Keratinocyte (primary cell): ENCODE data around the gene SLC25A42. TPM values are rescaled to one million over a fixed set of nuclear protein-coding genes. Genes with fewer than 3 reads are reported as not detected.

Source experiments
- DNase-seq: peaks from one replicate; pipeline ENCODE4 v3.0.0-alpha.2; 2011; ENCODE audit warnings: low read depth, missing footprints, low spot score
- FAIRE-seq: peaks from 2 replicates; lab custom pipeline; 2011; peaks lifted over from hg19 to GRCh38; lab: Jason Lieb, UNC
- H2AFZ ChIP-seq: 2 replicates; pipeline ENCODE4 v1.6.0; 2012; ENCODE audit warnings: low read length, control low read depth, inconsistent platforms; ENCODE audit not compliant: control insufficient read depth
- H3K27ac ChIP-seq: 2 replicates; pipeline ENCODE4 v1.5.1; 2011; ENCODE audit warnings: low read length; ENCODE audit not compliant: control insufficient read depth, insufficient read depth
- H3K27me3 ChIP-seq: 3 replicates; pipeline ENCODE4 v1.6.0; 2011; ENCODE audit warnings: low read length; ENCODE audit not compliant: control insufficient read depth, insufficient read depth; ENCODE audit errors: extremely low read depth
- H3K36me3 ChIP-seq, 2 experiments: 2 replicates in 1 of 2; 3 replicates in 1 of 2; pipeline ENCODE4 v1.5.1; 2011; ENCODE audit warnings: low read length in 2 of 2, mild to moderate bottlenecking in 1 of 2; ENCODE audit not compliant: control insufficient read depth in 2 of 2, insufficient read depth in 2 of 2; ENCODE audit errors: extremely low read depth in 1 of 2
- H3K4me1 ChIP-seq: 3 replicates; pipeline ENCODE4 v1.5.1; 2011; ENCODE audit warnings: low read length; ENCODE audit not compliant: control insufficient read depth, insufficient read depth; ENCODE audit errors: extremely low read depth
- H3K4me2 ChIP-seq: 3 replicates; pipeline ENCODE4 v1.6.0; 2011; ENCODE audit warnings: low read depth, low read length; ENCODE audit not compliant: control insufficient read depth, insufficient read depth; ENCODE audit errors: extremely low read depth
- H3K4me3 ChIP-seq, 3 experiments: fragments of 200-600 bp in 1 of 3; sonication (generic) in 1 of 3; 2 replicates in 2 of 3; 3 replicates in 1 of 3; pipeline ENCODE4 v1.5.1; 2011 to 2016; ENCODE audit warnings: low read length in 3 of 3, mild to moderate bottlenecking in 3 of 3, control low read depth in 2 of 3, inconsistent platforms in 1 of 3, low read depth in 1 of 3, mixed read lengths in 1 of 3, mixed run types in 1 of 3, moderate library complexity in 1 of 3; ENCODE audit not compliant: control insufficient read depth in 2 of 3, insufficient read depth in 2 of 3; ENCODE audit errors: extremely low read depth in 1 of 3
- H3K79me2 ChIP-seq: 2 replicates; pipeline ENCODE4 v1.6.0; 2012; ENCODE audit warnings: low read length; ENCODE audit not compliant: control insufficient read depth, insufficient read depth
- H3K9ac ChIP-seq: 3 replicates; pipeline ENCODE4 v1.6.0; 2011; ENCODE audit warnings: low read length; ENCODE audit not compliant: control insufficient read depth, insufficient read depth; ENCODE audit errors: extremely low read depth
- H3K9me1 ChIP-seq: 3 replicates; pipeline ENCODE4 v1.6.0; 2011; ENCODE audit warnings: low read length; ENCODE audit not compliant: control insufficient read depth, insufficient read depth; ENCODE audit errors: extremely low read depth
- H3K9me3 ChIP-seq: 2 replicates; pipeline ENCODE4 v1.5.1; 2012; ENCODE audit warnings: low read depth, low read length; ENCODE audit not compliant: control insufficient read depth
- H4K20me1 ChIP-seq: 3 replicates; pipeline ENCODE4 v1.6.0; 2011; ENCODE audit warnings: low read length; ENCODE audit not compliant: control insufficient read depth, insufficient read depth; ENCODE audit errors: extremely low read depth
- EZH2 ChIP-seq: IDR thresholded peaks from one replicate; pipeline ENCODE4 v1.6.1; 2012; ENCODE audit warnings: inconsistent platforms, mild to moderate bottlenecking, low read length, moderate library complexity
- dilution Hi-C: fragments of 300-500 bp; cut with MboI; formaldehyde crosslinking; loops from one replicate; pipeline ENCODE4 v1.7.0; 2020; ENCODE audit warnings: low sequenced_read_pairs; ENCODE audit not compliant: extremely low pct_ligation_motif_present
- polyA plus RNA-seq, 5 experiments: library from polyadenylated mRNA; depleted of rRNA in 3 of 5; stranded (reverse) in 3 of 5; stranded (forward) in 1 of 5; unstranded in 1 of 5; fragments of >200 nt; gene quantifications; 1 replicate in 1 of 5; 2 replicates in 3 of 5; 3 replicates in 1 of 5; pipeline versions ENCODE4 v1.2.1 to v1.2.3, GENCODE V29; 2011 to 2012; ENCODE audit warnings: missing spikeins in 2 of 5, low read depth in 1 of 5, low replicate concordance in 1 of 5
- TF ChIP-seq, protein P1 (sequence below), 3 experiments: IDR thresholded peaks in 1 of 3; conservative IDR thresholded peaks in 1 of 3; optimal IDR thresholded peaks in 1 of 3; 2 replicates in 2 of 3; 3 replicates in 1 of 3; pipeline versions ENCODE3 to v1.5.1; 2011; ENCODE audit warnings: low read length in 3 of 3, mild to moderate bottlenecking in 3 of 3, moderate library complexity in 2 of 3, control low read depth in 1 of 3, inconsistent platforms in 1 of 3; ENCODE audit not compliant: insufficient read depth in 2 of 3; ENCODE audit errors: extremely low read depth in 1 of 3

Gene SLC25A42
- polyA plus RNA-seq, 1 donor (not counting 4 experiments of a cell fraction or from before 2014, with no cell fraction given) = 1.2 TPM

DNA sequence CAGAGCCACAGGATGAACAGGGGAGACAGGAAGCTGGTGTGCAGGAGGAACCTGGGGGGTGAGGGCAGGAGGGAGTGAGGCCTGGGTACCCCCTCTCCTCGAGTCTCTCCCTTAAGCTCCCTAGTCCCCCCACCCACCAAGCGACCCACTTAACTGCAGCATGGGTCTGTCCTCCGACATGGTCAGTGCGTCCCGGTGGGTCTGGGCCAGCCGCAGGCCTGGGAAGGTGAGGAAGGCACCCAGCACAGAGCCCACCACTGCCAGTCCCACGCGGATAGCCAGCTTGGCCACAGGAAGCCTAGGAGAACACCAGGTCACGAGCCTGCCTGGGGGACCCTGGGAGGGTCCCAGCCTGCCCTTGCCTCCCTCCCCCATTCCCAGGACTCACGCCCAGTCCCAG lies 57.6 kb downstream of the SLC25A42 start:
- FAIRE-seq = no peak
- Histone ChIP-seq H3K79me2 (no peaks in the 10 kb centered on the region), H3K4me1 (no peaks in the 10 kb centered on the region), H4K20me1 (no peaks in the 10 kb centered on the region), H3K9me3 (no peaks in the 10 kb centered on the region), H3K27me3 (no peaks in the 10 kb centered on the region), H3K9me1 (no peaks in the 10 kb centered on the region), H3K4me2 (no peak overlapping the region), H3K36me3 (peaks cover 3 to 9% of the 10 kb centered on the region in 2 experiments), H3K9ac (no peak overlapping the region), H3K27ac (no peak overlapping the region), H2AFZ (no peak overlapping the region), H3K4me3 (no peak overlapping the region)
- DNase-seq = no peak
- dilution Hi-C loops = no loop called here
- no peak for TF ChIP-seq EZH2
- TF ChIP-seq, protein P1, sequence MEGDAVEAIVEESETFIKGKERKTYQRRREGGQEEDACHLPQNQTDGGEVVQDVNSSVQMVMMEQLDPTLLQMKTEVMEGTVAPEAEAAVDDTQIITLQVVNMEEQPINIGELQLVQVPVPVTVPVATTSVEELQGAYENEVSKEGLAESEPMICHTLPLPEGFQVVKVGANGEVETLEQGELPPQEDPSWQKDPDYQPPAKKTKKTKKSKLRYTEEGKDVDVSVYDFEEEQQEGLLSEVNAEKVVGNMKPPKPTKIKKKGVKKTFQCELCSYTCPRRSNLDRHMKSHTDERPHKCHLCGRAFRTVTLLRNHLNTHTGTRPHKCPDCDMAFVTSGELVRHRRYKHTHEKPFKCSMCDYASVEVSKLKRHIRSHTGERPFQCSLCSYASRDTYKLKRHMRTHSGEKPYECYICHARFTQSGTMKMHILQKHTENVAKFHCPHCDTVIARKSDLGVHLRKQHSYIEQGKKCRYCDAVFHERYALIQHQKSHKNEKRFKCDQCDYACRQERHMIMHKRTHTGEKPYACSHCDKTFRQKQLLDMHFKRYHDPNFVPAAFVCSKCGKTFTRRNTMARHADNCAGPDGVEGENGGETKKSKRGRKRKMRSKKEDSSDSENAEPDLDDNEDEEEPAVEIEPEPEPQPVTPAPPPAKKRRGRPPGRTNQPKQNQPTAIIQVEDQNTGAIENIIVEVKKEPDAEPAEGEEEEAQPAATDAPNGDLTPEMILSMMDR (optimal IDR thresholded peaks at IDR 0.05 in 1 of 3, IDR thresholded peaks at IDR 0.05 in 1 of 3, conservative IDR thresholded peaks at IDR 0.05 in 1 of 3; ENCODE audit: extremely low read depth in 1 of 3, insufficient read depth in 2 of 3, low read length in 3 of 3) = no peak

DNA sequence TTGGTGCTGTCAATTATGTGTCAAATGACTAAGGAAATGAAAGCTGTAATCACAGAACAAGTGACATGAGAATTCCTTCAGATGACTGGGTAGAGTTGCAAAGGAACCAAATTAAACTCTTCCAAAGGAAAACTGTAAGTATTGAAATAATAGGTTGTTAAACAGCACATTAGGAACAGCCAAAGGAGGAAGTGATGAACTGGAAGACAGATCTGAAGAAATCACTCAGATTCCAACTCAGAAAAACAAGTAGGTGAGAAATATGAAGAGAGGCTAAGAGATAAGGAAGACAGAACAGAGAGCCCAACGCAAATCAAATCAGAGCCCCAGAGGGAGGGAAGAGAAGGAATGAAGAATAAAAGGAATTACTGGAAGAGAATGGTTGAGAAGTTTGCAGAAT lies 59.1 kb downstream of the SLC25A42 start:
- no peaks in the 10 kb centered on the region for H3K9me1 ChIP-seq
- H3K9me3 ChIP-seq = no peaks in the 10 kb centered on the region
- H3K4me2 ChIP-seq = no peak overlapping the region
- H3K4me3 ChIP-seq = no peak overlapping the region
- dilution Hi-C loops = no loop called here
- no peaks in the 10 kb centered on the region for H3K4me1 ChIP-seq
- no peak overlapping the region for H3K27ac ChIP-seq
- no peak for TF ChIP-seq EZH2
- TF ChIP-seq, protein P1 (optimal IDR thresholded peaks at IDR 0.05 in 1 of 3, IDR thresholded peaks at IDR 0.05 in 1 of 3, conservative IDR thresholded peaks at IDR 0.05 in 1 of 3; ENCODE audit: extremely low read depth in 1 of 3, insufficient read depth in 2 of 3, low read length in 3 of 3) = no peak
- no peaks in the 10 kb centered on the region for H3K27me3 ChIP-seq
- peaks cover 3 to 9% of the 10 kb centered on the region in 2 experiments for H3K36me3 ChIP-seq
- no peak overlapping the region for H2AFZ ChIP-seq
- H4K20me1 ChIP-seq = no peaks in the 10 kb centered on the region
- DNase-seq (no peak), FAIRE-seq (no peak)
- no peak overlapping the region for H3K9ac ChIP-seq
- no peaks in the 10 kb centered on the region for H3K79me2 ChIP-seq
